GM18505 (cell line): Measurements from ENCODE around the gene CNTNAP2.

Experiments
- ATAC-seq: cut with Tn5 transposase; IDR thresholded peaks from one replicate; pipeline ENCODE4 v1.9.1; 2021; ENCODE audit not compliant: unreplicated experiment
- POLR2A ChIP-seq: IDR thresholded peaks from 4 replicates; pipeline ENCODE4 v1.6.1; 2011; ENCODE audit warnings: borderline replicate concordance; ENCODE audit not compliant: insufficient read depth, insufficient read length; ENCODE audit errors: extremely low read depth

The CNTNAP2 gene

GRCh38 chr7:148093375-148094166, 1977.0 kb downstream of the CNTNAP2 start:
- TF ChIP-seq POLR2A, result no peak
- no peak for ATAC-seq

- no peak for TF ChIP-seq POLR2A
- ATAC-seq, result no peak
Measured at GRCh38 chr7:148095066-148095465, 1978.5 kb downstream of the CNTNAP2 start.

GRCh38 chr7:148104136-148104716, 1987.6 kb downstream of the CNTNAP2 start:
- TF ChIP-seq POLR2A, result no peak
- no peak for ATAC-seq

GRCh38 chr7:148104924-148105323, 1988.3 kb downstream of the CNTNAP2 start:
- ATAC-seq, result no peak
- no peak for TF ChIP-seq POLR2A

GRCh38 chr7:148105853-148106252, 1989.3 kb downstream of the CNTNAP2 start:
- no peak for ATAC-seq
- no peak for TF ChIP-seq POLR2A

GRCh38 chr7:148107443-148108127, 1991.0 kb downstream of the CNTNAP2 start:
- no peak for TF ChIP-seq POLR2A
- ATAC-seq, result no peak

GRCh38 chr7:148108381-148108780, 1991.8 kb downstream of the CNTNAP2 start:
- no peak for ATAC-seq
- no peak for TF ChIP-seq POLR2A

- TF ChIP-seq POLR2A, result no peak
- ATAC-seq, result no peak
Measured at GRCh38 chr7:148110097-148110868, 1993.7 kb downstream of the CNTNAP2 start.

- TF ChIP-seq POLR2A, result no peak
- ATAC-seq, result no peak
Measured at GRCh38 chr7:148114804-148115203, 1998.2 kb downstream of the CNTNAP2 start.

GRCh38 chr7:148115308-148115707, 1998.7 kb downstream of the CNTNAP2 start:
- no peak for ATAC-seq
- TF ChIP-seq POLR2A, result no peak

- TF ChIP-seq POLR2A, result no peak
- ATAC-seq, result no peak
Measured at GRCh38 chr7:148116195-148116594, 1999.6 kb downstream of the CNTNAP2 start.

- TF ChIP-seq POLR2A, result no peak
- no peak for ATAC-seq
Measured at GRCh38 chr7:148116829-148117403, 2000.3 kb downstream of the CNTNAP2 start.

GRCh38 chr7:148118371-148118770, 2001.8 kb downstream of the CNTNAP2 start:
- TF ChIP-seq POLR2A, result no peak
- no peak for ATAC-seq
